ENCODE measurements around the gene FXYD2. TPM values are rescaled to one million over a fixed set of nuclear protein-coding genes. Genes with fewer than 3 reads are reported as not detected.

Gene FXYD2
- total and polyA plus RNA-seq, 12 donors, result 0.40 to 6.0 (median 1.8) TPM

DNA sequence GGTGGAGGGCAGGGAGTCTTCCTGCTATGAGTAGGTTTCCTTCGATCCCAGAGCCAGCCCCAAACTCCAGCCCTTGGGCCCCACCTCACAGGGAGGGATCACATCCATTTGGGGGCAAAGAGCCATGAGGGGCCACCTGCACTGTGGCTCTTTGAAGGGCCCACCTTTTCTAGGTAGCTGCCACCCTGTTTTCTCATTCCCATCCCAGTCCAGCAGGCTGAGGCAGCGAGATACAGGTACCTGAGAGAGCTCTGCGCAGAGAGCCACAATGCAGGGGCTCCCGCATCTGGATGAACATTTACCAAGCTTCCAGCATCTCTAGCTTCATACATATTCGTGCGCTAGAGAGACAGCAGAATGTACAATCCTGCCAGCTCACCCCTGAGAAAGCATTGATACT is 35.6 kb upstream of the FXYD2 start:
- Histone ChIP-seq H3K9me3 (no peaks in the 10 kb centered on the region), H3K36me3 (no peaks in the 10 kb centered on the region), H3K27me3 (no peaks in the 10 kb centered on the region), H3K4me1 (peaks cover 4 to 94% (median 58%) of the 10 kb centered on the region in 9 donors), H3K27ac (peak overlapping the region in 8 of 10 donors; percentile 84 to 96 (median 89)), H3K4me3 (no peak overlapping the region)
- DNase-seq, result no peak
- intact Hi-C loops (cut with DNase I), result no loop called here
- TF ChIP-seq, protein P1, sequence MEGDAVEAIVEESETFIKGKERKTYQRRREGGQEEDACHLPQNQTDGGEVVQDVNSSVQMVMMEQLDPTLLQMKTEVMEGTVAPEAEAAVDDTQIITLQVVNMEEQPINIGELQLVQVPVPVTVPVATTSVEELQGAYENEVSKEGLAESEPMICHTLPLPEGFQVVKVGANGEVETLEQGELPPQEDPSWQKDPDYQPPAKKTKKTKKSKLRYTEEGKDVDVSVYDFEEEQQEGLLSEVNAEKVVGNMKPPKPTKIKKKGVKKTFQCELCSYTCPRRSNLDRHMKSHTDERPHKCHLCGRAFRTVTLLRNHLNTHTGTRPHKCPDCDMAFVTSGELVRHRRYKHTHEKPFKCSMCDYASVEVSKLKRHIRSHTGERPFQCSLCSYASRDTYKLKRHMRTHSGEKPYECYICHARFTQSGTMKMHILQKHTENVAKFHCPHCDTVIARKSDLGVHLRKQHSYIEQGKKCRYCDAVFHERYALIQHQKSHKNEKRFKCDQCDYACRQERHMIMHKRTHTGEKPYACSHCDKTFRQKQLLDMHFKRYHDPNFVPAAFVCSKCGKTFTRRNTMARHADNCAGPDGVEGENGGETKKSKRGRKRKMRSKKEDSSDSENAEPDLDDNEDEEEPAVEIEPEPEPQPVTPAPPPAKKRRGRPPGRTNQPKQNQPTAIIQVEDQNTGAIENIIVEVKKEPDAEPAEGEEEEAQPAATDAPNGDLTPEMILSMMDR (IDR thresholded peaks at IDR 0.05), result no peak
- no peak for ATAC-seq
- WGBS, 2 donors, result 78 to 84% methylated on average over 6 of the region's 6 CpGs

DNA sequence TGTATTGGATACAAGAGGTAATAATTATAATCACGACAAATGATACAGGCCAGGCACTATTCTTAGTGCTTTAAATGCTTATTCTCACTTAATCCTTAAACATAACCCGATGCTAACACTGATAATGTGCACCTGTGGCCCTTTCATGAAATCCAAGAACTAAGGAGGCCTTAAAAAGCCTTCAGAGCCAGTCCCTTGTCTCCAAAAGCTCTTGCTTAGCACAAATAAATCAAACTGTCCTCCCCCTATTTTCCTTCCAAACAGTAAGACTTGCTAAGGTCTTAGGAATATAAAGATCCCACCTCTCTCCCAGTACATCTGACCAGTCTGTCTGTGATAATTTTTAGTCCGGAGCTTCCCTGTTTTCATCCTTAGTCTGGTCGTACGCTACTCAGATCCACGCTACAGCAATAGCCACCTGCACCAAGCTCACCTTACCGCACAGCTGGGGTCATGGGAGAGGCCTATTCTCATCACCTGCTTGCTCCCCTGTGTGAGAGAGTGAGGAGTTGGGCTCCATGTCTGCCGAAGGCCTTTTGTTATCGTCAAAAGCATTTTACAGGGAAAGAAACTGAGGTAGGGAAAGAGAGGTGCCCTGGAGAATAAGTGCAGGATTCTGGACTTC is 35.1 kb upstream of the FXYD2 start:
- 77 to 84% methylated on average over 9 of the region's 9 CpGs for WGBS, 2 donors
- Histone ChIP-seq H3K9me3 (no peaks in the 10 kb centered on the region), H3K27me3 (no peaks in the 10 kb centered on the region), H3K4me1 (peaks cover 4 to 98% (median 58%) of the 10 kb centered on the region in 9 donors), H3K36me3 (no peaks in the 10 kb centered on the region), H3K4me3 (no peak overlapping the region), H3K27ac (peak overlapping the region in 8 of 10 donors; percentile 84 to 96 (median 89))
- DNase-seq, result no peak
- TF ChIP-seq, protein P1 (IDR thresholded peaks at IDR 0.05), result no peak
- ATAC-seq, result no peak
- intact Hi-C loops (cut with DNase I), result no loop called here

DNA sequence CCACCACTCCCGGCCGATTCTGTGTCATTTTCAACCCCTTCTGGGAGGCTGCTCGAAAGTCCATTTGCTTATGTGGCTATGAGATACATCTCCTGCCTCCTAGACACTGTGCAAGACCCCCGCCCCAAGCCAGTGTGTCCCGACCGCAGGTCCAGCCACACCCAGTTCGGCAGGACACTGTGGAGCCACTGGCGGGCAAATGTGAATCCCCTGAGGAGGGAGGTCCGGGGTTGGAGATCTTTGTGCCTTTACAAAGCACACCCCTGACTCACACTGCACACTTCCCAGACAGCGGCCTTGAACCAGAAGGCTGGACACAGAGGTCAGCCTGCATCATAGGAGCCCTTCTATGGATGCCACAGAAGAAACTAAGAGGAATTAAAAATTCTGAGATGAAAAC is 34.5 kb upstream of the FXYD2 start:
- H3K27ac ChIP-seq, result peak overlapping the region in 5 of 10 donors; percentile 6 to 96 (median 91)
- intact Hi-C loops (cut with DNase I), result no loop called here
- H3K36me3 ChIP-seq, result no peaks in the 10 kb centered on the region
- WGBS, 2 donors, result 79 to 80% methylated on average over 10 of the region's 10 CpGs
- H3K4me1 ChIP-seq, result peaks cover 4 to 98% (median 58%) of the 10 kb centered on the region in 9 donors
- H3K27me3 ChIP-seq, result no peaks in the 10 kb centered on the region
- TF ChIP-seq, protein P1 (IDR thresholded peaks at IDR 0.05), result no peak
- H3K9me3 ChIP-seq, result peaks cover 0 to 4% (median 0%) of the 10 kb centered on the region in 11 donors
- ATAC-seq (no peak), DNase-seq (no peak)
- no peak overlapping the region for H3K4me3 ChIP-seq

DNA sequence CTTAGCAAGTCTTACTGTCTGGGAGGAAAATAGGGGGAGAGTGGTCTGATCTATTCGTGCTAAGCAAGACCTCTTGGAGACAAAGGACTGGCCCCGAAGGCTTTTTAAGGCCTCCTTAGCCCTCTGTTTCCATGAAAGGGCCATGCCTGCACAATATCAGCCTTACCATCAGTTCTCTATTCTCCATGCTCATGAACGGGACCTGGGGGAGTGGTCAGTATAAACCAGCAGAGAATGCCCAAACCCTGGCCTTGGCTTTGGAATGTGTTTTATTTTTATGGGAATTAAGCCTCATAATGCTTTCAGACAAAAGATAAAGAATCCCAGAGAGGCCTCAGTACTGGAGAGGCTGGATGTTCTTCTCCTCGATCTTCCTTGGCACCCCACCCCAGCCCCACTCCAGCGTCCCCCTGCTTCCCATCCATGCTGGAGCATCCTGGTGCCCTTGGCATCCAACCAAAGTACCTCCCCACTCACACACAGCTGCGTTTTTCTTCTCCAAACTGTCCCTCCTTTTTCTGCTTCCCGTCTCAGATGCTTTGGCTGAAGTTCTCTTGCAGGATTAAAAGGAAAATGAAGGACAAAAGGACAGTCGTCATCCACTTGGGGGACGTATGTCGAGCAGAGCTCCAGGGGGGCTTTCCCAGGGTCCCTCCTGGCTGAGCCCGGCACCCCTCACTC is 33.3 kb upstream of the FXYD2 start:
- H3K9me3 ChIP-seq, result peaks cover 0 to 16% (median 7%) of the 10 kb centered on the region in 11 donors
- peaks cover 4 to 87% (median 54%) of the 10 kb centered on the region in 9 donors for H3K4me1 ChIP-seq
- ATAC-seq (no peak), DNase-seq (no peak)
- H3K27ac ChIP-seq, result peak overlapping the region in 8 of 10 donors; percentile 12 to 91 (median 52)
- H3K4me3 ChIP-seq, result no peak overlapping the region
- intact Hi-C loops (cut with DNase I), result no loop called here
- H3K36me3 ChIP-seq, result peaks cover 0 to 5% (median 0%) of the 10 kb centered on the region in 9 donors
- WGBS, 2 donors, result 45 to 53% methylated on average over 11 of the region's 11 CpGs
- TF ChIP-seq, protein P1 (IDR thresholded peaks at IDR 0.05), result no peak
- H3K27me3 ChIP-seq, result no peaks in the 10 kb centered on the region
